ENCODE results near the gene FLYWCH2. TPM values are rescaled to one million over a fixed set of nuclear protein-coding genes. Genes with fewer than 3 reads are reported as not detected.
"Not testable (repeated sequence)": the region's sequence is repeated elsewhere in the genome, so short reads cannot be mapped to it uniquely, and the experiment has no call there.

Gene FLYWCH2
- total RNA-seq, 1 donor from 2014 or later: 31.3 TPM

DNA sequence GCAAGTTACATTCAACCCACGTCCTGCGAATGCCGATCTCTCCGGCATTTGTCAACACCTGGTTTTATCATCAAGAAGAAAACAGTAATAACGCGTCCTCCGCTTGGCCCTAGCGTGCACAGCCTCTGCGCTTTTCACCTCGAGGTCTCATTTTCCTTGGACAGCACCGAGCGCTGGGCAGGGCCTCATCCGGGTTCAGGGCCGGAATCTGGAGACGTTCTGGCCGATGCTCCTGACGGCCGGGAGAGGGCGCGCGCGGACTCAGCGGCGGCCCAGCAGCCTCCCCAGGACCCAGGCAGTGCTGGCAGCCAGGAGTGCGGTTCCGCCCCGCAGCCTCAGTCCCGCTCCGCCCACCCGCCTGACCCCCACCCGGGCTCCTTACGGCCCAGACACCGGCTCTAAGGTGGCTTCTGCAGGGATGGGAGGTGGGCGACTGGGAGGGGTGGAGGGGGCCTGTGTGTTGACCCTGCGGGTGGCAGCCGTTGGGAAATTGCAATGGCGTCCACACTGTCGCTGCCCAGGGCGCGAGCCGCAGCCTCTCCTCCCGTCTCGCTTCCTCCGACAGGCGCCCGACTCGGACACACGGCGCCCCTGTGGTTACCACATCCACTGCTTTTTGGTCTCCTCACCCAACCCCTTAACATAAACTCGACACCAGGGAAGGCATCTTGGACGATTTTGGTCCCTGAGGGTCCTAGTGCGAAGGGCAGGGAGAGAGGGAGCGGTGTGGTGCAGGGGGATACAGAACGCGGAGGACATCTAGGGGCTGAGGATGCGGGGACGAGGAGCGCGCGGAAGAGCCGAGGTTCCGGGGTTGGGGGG lies 21.3 kb downstream of the FLYWCH2 start:
- DNase-seq (ENCODE audit: missing footprints): peak; percentile 94
- ATAC-seq: peak; percentile 72
- intact Hi-C loops (cut with DNase I): loop anchor here (1.0 kb wide), 1 partner anchor 21 kb away; the partner anchor contains the start of gene FLYWCH2

DNA sequence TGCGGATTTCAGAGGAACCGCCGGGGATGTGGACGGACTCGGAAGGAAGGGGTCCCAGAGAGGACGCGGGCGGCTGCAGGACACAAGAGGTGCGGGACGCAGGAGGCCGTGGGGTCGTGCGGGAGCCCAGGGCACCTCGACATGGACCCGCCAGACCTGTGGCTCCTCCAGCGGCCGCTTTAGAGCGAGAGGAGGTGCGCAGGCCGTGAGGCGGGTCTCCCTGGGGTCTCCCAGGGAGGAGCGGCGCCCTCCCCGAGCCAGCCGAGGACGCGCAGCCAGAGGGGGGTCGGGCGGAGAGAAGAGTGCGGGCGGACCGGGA lies 21.9 kb downstream of the FLYWCH2 start:
- intact Hi-C loops (cut with DNase I): loop anchor here (1.0 kb wide), 1 partner anchor 22 kb away; the partner anchor contains the start of gene FLYWCH2
- ATAC-seq (no peak), DNase-seq (ENCODE audit: missing footprints) (no peak)

DNA sequence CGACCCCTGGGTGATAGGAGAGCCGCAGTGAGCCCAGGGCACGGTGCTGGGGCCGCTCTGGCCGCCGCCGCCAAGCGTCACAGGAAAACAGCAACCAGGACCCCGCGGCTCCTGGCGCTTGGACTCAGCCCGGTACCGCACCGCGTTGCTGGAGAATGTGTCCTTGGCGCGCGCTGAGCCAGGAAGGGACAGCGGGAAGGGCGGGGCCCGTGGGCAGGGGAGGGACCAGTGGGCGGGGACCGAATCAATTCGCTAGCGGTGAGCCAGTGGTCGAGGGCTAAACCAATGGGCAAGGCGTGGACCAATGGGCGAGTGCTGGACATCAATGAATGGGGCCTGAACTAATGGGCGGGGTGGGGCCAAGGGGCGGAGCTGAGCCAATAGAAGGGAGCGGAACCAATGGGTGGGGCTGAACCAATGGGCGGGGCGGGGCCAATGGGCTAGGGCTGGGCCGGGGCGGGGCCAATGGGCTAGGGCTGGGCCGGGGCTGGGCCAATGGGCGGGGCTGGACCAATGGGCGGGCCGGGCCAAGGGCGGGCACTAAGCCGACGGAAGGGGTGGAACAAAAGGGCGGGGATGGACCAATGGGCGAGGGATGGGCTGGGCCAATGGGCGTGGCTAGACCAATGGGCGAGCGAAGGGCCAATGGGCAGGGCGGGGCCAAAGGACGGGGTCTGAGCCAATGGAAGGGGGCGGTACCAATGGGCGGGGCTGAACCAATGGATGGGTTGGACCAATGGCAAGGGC lies 22.4 kb downstream of the FLYWCH2 start:
- peak; percentile 91 for ATAC-seq
- intact Hi-C loops (cut with DNase I): no loop called here
- peak; percentile 99 for DNase-seq (ENCODE audit: missing footprints)

DNA sequence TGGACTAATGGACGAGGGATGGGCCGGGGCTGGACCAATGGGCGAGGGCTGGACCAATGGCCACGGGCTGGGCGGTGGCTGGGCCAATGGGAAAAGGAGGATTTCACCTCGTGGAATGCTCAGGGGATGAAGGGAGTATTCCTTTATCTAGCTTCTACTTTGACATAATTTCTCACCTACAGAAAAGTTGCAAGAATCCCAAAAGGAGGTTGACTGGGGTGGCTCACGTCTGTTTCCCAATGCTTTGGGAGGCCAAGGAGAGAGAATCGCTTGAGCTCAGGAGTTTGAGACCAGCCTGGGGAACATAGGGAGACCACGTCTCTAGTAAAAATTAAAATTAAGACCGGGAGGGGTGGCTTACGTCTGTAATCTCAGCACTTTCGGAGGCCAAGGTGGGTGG lies 23.0 kb downstream of the FLYWCH2 start:
- no peak for ATAC-seq
- no peak for DNase-seq (ENCODE audit: missing footprints)
- intact Hi-C loops (cut with DNase I): no loop called here

- intact Hi-C loops (cut with DNase I); ATAC-seq; DNase-seq (ENCODE audit: missing footprints): not testable (repeated sequence)
Observed at GRCh38 chr16:2907084-2907753, 24.2 kb downstream of the FLYWCH2 start.

GRCh38 chr16:2910441-2910969 lies 27.5 kb downstream of the FLYWCH2 start:
- DNase-seq (ENCODE audit: missing footprints) (no peak), ATAC-seq (no peak)
- intact Hi-C loops (cut with DNase I): no loop called here

DNA sequence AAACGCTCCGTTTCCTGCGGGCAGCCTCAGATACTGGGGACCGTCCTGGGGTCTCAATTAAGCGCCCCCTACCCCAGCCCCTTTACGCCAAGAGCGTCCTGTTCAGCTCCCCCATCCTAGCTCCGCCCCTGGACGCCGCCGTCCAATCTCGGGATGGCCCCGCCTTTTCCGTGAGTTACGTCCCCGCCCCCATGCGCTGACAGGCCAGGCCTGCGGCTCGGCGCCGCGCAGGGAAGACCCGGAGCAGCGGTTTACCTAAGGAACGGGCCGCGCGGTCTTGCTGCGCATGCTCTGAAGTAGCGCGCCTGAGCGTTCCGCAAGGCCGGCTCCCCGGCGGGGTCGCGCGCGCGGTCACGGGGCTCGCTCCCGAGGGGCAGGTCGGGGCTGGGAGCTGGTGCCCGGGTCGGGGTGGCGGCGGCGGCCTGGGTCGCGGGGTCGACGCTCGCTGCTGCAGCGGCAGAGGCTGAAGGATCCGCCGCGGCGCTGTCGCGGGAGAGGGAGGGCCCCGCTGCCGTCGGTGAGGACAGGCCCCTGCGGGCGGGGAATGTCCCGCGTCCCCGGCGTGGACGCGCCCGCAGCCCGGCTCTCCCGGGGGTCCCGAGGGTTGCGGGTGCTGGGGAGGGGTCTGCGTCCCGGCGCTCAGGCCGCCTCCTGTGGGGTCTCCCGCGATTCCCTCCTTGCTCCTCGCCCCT lies 28.8 kb downstream of the FLYWCH2 start, which contains the start of gene FLYWCH1:
FLYWCH1 (plus strand) TSS at position 294 of the 692 bp plus-strand sequence. CDS start 17,755 bp downstream, outside the sequence.
- intact Hi-C loops (cut with DNase I): loop anchor here (2.0 kb wide), 1 partner anchor 29 kb away; the partner anchor contains the start of gene FLYWCH2
- ATAC-seq (peak; percentile 98), DNase-seq (ENCODE audit: missing footprints) (peak; percentile 100)

DNA sequence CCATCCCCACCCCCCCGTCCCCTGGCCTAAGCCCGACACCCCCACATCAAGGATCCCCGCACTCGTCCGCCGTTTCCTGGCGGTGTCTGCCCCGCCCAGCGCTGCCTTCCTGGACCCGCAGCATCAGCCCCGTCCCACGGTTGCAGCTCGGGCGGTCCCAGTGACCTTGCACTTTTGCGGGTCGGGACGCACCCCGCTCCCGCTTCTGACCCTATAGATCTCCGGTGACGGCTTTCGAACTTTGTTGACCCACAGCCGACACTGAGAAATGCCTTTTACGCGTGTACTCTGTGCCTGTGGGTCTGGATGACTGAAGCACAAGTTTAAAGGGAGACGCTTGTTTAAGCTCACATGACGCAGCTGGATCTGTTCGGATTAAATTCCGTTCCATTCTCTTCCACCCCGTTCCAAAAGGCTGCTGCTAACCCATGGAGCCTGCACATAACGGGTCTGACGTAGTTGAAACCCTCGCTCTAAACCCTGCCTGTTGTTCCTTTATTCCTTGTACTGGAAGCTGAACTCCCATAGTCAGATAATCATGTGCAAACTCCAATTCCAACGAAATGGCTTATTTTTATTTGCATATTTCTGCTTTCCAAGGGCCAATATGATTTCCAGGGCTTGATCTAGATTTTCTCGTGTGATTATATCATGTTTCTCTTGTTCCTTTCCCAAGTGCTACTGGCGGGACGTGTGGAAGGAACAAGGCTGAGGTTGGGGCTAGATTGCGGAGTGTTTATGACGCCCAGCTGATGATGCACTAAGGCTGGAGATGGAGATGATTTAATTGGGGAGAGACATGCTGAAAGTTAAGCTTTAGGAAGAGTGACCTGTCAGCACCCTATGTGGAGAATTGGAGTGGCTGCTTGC lies 29.6 kb downstream of the FLYWCH2 start:
- intact Hi-C loops (cut with DNase I): loop anchor here (2.0 kb wide), 1 partner anchor 30 kb away; the partner anchor contains the start of gene FLYWCH2
- DNase-seq (ENCODE audit: missing footprints) (peak; percentile 41), ATAC-seq (peak; percentile 18)

DNA sequence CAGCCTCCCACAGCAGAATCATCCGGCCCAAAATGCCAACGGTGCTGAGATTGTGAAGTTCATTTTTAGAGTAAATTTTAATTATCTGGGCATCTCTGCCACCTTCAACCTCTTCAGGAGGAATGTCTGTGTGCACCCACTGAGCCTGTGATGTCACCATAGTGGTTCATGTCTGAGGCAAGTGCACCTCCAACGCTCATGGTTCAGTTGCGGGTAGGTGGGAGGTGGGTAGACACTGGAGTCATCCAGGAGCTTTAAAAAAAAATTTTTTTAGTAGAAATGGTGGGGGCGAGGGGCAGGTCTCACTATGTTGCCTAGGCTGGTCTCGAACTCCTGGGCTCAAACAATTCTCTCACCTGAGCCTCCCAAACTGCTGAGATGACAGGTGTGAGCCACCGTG lies 30.6 kb downstream of the FLYWCH2 start:
- intact Hi-C loops (cut with DNase I): loop anchor here (2.0 kb wide), 1 partner anchor 31 kb away; the partner anchor contains the start of gene FLYWCH2
- ATAC-seq (no peak), DNase-seq (ENCODE audit: missing footprints) (peak; percentile 23)

DNA sequence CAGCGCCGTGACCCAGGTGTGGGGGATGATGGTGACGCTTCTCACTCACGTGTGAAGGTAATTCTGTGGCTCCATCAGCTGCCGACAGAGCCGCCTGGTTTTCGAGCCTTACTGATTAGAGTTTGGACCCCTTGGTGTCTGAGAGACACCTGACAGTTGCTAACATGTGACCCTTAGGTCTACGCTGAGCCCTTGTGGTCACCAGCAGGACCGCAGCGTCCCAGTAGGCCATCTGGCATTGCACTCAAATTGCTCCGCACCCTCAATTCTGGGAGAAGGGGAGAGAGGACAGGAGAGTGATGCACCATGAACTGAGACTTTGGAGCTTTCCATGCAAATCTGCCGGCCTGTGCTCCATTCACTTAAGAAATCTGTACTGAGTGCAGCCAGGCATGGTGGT lies 31.2 kb downstream of the FLYWCH2 start:
- no peak for DNase-seq (ENCODE audit: missing footprints)
- intact Hi-C loops (cut with DNase I): no loop called here

GRCh38 chr16:2915196-2915929 lies 32.3 kb downstream of the FLYWCH2 start:
- DNase-seq (ENCODE audit: missing footprints) (no peak), ATAC-seq (no peak)
- intact Hi-C loops (cut with DNase I): no loop called here

More for the DNA sequence above, 31.2 kb downstream of the FLYWCH2 start:
- no peak for ATAC-seq

DNA sequence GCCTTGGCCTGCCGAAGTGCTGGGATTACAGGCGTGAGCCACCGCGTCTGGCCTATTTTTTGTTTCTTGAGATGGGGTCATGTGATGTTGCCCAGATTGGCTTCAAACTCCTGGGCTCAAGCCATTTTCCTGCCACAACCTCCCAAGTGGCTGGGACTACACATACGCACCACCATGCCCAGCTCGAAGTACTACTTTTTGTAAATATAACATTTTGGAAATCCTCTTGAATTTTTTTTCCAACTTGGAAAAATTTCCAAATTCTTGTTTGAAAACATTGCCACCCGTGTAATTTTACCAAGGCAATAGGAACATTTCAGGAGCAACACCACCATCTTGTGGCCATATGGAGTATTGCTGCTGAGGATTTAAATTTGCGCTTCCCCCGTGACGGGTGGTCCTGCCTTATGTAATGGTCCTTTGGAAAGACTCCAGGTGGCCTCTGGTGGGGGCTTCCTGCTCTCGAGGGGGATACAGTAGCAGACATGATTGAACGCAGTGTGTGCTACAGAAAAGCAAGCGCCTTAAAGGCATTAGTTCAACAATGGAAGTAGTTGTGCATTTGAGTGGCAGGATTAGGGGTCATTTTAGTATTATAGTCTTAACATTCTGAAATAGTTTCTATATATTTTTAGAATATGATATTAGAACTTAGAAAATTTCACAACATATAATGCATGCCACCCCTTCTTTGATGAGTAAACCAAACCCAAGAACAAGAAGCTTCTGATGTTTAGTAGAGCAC lies 36.7 kb downstream of the FLYWCH2 start:
- no peak for DNase-seq (ENCODE audit: missing footprints)
- intact Hi-C loops (cut with DNase I): loop anchor here (2.0 kb wide), 1 partner anchor 45 kb away; no protein-coding TSS in a partner anchor

DNA sequence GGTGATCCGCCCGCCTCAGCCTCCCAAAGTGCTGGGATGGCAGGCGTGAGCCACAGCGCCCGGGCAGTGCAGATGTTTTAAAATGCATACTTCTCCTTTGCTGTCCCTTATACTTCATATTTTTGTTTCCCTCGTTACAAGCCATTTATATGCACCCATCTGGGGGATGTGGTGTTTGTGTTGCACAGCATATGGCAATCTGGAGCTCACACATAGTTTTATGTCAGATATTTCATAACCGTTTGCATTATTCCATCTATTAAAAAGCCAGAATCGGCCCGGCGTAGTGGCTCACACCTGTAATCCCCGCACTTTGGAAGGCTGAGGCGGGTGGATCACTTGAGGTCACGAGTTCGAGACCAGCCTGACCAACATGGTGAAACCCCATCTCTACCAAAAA lies 40.5 kb downstream of the FLYWCH2 start:
- intact Hi-C loops (cut with DNase I): no loop called here
- no peak for DNase-seq (ENCODE audit: missing footprints)
- ATAC-seq: no peak

More for the DNA sequence above, 36.7 kb downstream of the FLYWCH2 start:
- ATAC-seq: peak; percentile 67

DNA sequence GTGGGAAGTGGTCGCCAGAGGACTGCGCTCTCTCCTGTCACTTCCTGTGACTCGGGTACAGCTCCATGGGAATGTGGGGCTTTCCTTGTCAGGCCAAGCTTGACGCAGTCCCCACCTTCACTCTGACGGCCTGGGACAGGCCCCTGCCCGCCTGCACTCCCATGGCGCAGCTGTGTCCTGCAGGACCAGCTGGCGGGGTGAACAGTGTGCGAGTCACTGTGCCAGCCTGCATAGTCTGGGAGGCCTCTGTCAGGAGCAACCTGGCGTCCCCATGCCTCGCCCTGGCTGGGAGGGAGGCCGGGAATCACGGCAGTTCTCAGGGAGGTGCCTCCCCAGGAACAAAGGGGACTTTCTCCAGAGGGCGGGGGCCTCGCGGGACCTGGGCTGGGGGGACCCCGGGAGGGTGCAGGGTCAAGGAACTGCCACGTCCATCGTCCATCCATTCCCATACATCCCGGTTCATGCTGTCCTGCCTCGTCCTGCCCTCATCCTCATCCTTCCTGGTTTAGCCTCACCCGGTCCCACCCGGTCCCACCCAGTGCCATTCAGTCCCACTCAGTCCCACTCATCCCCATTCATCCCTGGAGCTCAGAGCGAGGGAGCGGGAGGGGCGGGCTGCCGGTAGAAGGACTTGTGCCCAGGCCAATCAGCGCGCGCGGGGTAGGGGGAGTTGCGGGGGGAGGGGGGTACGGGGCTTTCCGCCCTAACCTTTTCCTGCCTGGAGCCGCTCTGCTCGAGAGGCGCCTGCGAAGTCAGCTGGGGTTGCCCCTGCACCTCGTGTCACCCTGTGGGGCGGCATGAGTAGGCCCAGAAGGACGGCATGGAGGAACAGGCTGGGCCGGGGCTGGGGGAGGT lies 42.1 kb downstream of the FLYWCH2 start:
- ATAC-seq (no peak), DNase-seq (ENCODE audit: missing footprints) (no peak)
- intact Hi-C loops (cut with DNase I): no loop called here
